GM21367 (cell line): ENCODE measurements around the gene ISX.
"Not testable (repeated sequence)": the region's sequence is repeated elsewhere in the genome, so short reads cannot be mapped to it uniquely, and the experiment has no call there.

Experiments
- ATAC-seq: cut with Tn5 transposase; IDR thresholded peaks from one replicate; pipeline ENCODE4 v1.9.1; 2021; ENCODE audit not compliant: unreplicated experiment

Gene ISX

GRCh38 chr22:35065796-35066218 lies at the start of gene ISX:
ISX (plus strand) TSS chr22:35066158; CDS start chr22:35067088, 930 bp downstream.
- no peak for ATAC-seq

GRCh38 chr22:35016909-35017308 lies 49.0 kb upstream of the ISX start:
- no peak for ATAC-seq

GRCh38 chr22:35018995-35019394 lies 47.0 kb upstream of the ISX start:
- no peak for ATAC-seq

- ATAC-seq = no peak
Measured at GRCh38 chr22:35020517-35020916, 45.4 kb upstream of the ISX start.

GRCh38 chr22:35021161-35021560 lies 44.8 kb upstream of the ISX start:
- ATAC-seq = no peak

- ATAC-seq = no peak
Measured at GRCh38 chr22:35022291-35022690, 43.7 kb upstream of the ISX start.

- no peak for ATAC-seq
Measured at GRCh38 chr22:35023692-35024363, 42.1 kb upstream of the ISX start.

- ATAC-seq = no peak
Measured at GRCh38 chr22:35024364-35024692, 41.6 kb upstream of the ISX start.

GRCh38 chr22:35030112-35030511 lies 35.8 kb upstream of the ISX start:
- ATAC-seq = not testable (repeated sequence)

GRCh38 chr22:35032571-35032970 lies 33.4 kb upstream of the ISX start:
- ATAC-seq = no peak

GRCh38 chr22:35033635-35034296 lies 32.2 kb upstream of the ISX start:
- ATAC-seq = no peak

GRCh38 chr22:35034963-35035362 lies 31.0 kb upstream of the ISX start:
- no peak for ATAC-seq

GRCh38 chr22:35037089-35037488 lies 28.9 kb upstream of the ISX start:
- no peak for ATAC-seq

GRCh38 chr22:35039625-35040024 lies 26.3 kb upstream of the ISX start:
- no peak for ATAC-seq

GRCh38 chr22:35043252-35043933 lies 22.6 kb upstream of the ISX start:
- no peak for ATAC-seq

- ATAC-seq = no peak
Measured at GRCh38 chr22:35043934-35044319, 22.0 kb upstream of the ISX start.

GRCh38 chr22:35044607-35045390 lies 21.2 kb upstream of the ISX start:
- ATAC-seq = no peak

- ATAC-seq = no peak
Measured at GRCh38 chr22:35045451-35045850, 20.5 kb upstream of the ISX start.

- ATAC-seq = no peak
Measured at GRCh38 chr22:35046744-35047462, 19.1 kb upstream of the ISX start.

GRCh38 chr22:35050038-35050437 lies 15.9 kb upstream of the ISX start:
- not testable (repeated sequence) for ATAC-seq

GRCh38 chr22:35051013-35051535 lies 14.9 kb upstream of the ISX start:
- no peak for ATAC-seq
